HUES6 (cell line): ENCODE measurements around the gene CDCP2.
"Not testable (repeated sequence)": the region's sequence is repeated elsewhere in the genome, so short reads cannot be mapped to it uniquely, and the experiment has no call there.

Experiments
- H3K27ac ChIP-seq: 2 replicates; pipeline ENCODE4 v1.7.0; 2013; ENCODE audit warnings: low read depth, mild to moderate bottlenecking, low read length, inconsistent platforms
- H3K27me3 ChIP-seq: 2 replicates; pipeline ENCODE4 v1.6.1; 2013; ENCODE audit warnings: low read length; ENCODE audit not compliant: control insufficient read depth, insufficient read depth
- H3K36me3 ChIP-seq: 2 replicates; pipeline ENCODE4 v1.6.1; 2013; ENCODE audit warnings: low read length; ENCODE audit not compliant: control insufficient read depth, insufficient read depth
- H3K4me1 ChIP-seq: 2 replicates; pipeline ENCODE4 v1.6.1; 2013; ENCODE audit warnings: low read length; ENCODE audit not compliant: control insufficient read depth, insufficient read depth
- H3K4me3 ChIP-seq: 2 replicates; pipeline ENCODE4 v1.5.1; 2013; ENCODE audit warnings: low read depth, low read length
- H3K9ac ChIP-seq: one replicate; pipeline ENCODE4 v1.6.1; 2013; ENCODE audit warnings: mild to moderate bottlenecking, low read length
- H3K9me3 ChIP-seq: 2 replicates; pipeline ENCODE4 v1.6.1; 2013; ENCODE audit warnings: low read depth, low read length; ENCODE audit not compliant: control insufficient read depth, insufficient read depth

CDCP2 gene

DNA sequence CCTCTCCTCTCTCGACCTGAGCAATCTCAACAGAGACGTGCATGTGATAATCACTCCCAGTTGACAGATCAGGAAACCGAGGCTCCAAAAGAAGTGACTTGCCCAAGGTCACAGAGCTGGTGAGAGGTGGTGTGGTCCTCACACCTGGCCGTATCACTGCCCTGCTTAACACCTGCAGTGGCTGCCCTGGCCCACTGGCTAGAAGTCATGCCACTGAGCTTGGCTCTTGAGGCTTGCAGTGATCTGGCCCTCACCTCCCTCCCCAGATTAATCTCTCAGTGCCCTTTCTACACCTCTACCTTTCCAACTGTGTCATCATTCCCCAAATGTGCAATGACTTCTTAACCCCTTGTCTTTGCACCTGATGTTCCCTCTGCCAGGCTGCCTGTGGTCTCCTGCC, 38.8 kb downstream of the CDCP2 start:
- Histone ChIP-seq H3K9ac (no peak overlapping the region), H3K4me1 (peaks cover 7% of the 10 kb centered on the region; the same call in 1 of the 2 replicates), H3K27ac (no peak overlapping the region), H3K27me3 (no peaks in the 10 kb centered on the region), H3K4me3 (no peak overlapping the region), H3K9me3 (no peaks in the 10 kb centered on the region), H3K36me3 (no peaks in the 10 kb centered on the region)

DNA sequence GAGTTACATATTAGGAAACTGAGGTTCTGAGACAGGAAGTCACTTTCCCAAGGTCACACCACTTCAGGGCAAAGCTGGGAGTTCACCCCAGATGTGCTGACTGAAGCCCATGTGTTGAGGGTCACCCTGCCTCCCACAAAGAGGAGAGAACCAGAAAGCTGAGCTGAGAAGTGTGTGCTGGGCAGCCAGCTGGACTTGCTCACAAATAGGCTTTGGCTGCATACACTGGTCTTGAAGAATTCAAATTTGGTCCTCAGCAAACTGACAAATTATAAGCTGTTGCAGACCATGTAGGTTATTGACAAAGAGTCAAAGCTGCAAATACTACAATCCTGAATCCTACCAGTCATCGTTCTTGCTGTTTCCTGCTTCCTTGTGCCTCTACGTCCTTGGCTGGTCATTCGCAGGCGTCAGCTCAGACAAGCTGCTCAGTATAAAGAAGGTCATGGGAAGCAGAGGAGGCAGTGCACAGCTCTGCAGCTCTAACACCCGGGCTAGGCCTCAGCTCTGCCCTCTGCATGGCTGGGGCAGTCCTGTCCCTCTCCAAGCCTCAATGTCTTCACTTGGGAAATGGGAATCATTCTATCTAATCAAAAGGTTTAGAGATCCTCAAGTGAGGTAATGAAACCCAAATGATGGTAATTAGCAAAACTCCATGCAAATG, 40.0 kb downstream of the CDCP2 start:
- Histone ChIP-seq H3K36me3 (no peaks in the 10 kb centered on the region), H3K4me3 (no peak overlapping the region), H3K27ac (no peak overlapping the region), H3K27me3 (no peaks in the 10 kb centered on the region), H3K9ac (no peak overlapping the region), H3K9me3 (no peaks in the 10 kb centered on the region), H3K4me1 (peaks cover 3% of the 10 kb centered on the region; the same call in 1 of the 2 replicates)

DNA sequence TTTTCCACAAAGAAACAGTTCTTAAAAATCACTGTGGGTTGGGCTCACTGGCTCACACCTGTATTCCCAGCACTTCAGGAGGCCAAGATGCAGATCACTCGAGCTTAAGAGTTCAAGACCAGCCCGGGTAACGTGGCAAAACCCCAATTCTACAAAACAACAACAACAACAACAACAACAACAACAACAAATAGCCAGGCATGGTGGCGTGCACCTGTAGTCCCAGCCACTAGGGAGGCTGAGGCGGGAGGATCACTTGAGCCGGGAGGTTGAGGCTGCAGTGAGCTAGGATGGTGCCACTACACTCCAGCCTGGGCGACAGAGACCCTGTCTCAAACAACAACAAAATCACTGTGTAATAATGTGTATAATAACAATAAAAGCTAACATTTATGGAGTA, 40.8 kb downstream of the CDCP2 start:
- Histone ChIP-seq H3K36me3 (no peaks in the 10 kb centered on the region), H3K9me3 (no peaks in the 10 kb centered on the region), H3K27me3 (no peaks in the 10 kb centered on the region), H3K27ac (no peak overlapping the region), H3K4me1 (peaks cover 3% of the 10 kb centered on the region; the same call in 1 of the 2 replicates), H3K9ac (no peak overlapping the region), H3K4me3 (no peak overlapping the region)

DNA sequence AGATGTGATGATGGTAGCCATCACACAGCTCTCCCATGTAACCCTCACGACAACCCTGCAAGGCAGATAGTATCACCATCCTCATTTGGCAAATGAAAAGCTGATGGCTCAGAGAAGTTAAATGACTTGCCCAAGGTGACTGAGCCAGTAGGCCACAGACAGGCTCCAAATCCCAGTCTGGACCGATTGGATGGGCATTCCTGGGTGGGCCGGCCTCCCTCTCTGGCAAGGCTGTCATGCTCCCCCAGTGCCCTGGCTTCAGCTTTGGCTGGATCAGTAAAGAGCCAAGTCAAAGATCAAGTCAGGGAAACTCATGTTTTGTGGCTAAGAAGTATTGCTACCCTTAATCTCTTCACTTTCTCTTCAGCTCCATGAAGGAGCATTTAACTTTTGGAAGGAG, 41.2 kb downstream of the CDCP2 start:
- H3K36me3 ChIP-seq = no peaks in the 10 kb centered on the region
- no peaks in the 10 kb centered on the region for H3K27me3 ChIP-seq
- no peak overlapping the region for H3K4me3 ChIP-seq
- peaks cover under 1% of the 10 kb centered on the region; the same call in 1 of the 2 replicates for H3K4me1 ChIP-seq
- no peak overlapping the region for H3K27ac ChIP-seq
- no peak overlapping the region for H3K9ac ChIP-seq
- no peaks in the 10 kb centered on the region for H3K9me3 ChIP-seq

DNA sequence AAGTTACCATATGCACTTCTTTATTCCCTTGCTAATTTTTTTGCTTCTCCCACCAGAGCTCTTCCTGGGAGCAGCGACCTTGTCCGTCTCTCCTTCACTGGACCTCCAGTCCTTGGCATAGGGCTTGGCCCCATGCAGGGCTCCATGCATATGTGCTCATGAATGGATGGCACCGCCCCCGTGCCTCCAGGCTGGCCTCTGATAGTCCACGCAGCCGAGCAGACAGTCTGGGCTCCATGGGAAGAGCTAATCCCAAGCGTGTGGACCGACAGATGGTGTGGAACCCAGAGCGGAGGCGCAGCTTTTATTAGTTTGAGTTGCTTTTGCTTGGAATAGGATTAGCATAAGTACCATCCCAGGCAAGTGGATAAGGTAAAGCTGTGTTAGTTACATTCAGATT, 41.8 kb downstream of the CDCP2 start:
- Histone ChIP-seq H3K27me3 (no peaks in the 10 kb centered on the region), H3K4me3 (no peak overlapping the region), H3K27ac (no peak overlapping the region)

DNA sequence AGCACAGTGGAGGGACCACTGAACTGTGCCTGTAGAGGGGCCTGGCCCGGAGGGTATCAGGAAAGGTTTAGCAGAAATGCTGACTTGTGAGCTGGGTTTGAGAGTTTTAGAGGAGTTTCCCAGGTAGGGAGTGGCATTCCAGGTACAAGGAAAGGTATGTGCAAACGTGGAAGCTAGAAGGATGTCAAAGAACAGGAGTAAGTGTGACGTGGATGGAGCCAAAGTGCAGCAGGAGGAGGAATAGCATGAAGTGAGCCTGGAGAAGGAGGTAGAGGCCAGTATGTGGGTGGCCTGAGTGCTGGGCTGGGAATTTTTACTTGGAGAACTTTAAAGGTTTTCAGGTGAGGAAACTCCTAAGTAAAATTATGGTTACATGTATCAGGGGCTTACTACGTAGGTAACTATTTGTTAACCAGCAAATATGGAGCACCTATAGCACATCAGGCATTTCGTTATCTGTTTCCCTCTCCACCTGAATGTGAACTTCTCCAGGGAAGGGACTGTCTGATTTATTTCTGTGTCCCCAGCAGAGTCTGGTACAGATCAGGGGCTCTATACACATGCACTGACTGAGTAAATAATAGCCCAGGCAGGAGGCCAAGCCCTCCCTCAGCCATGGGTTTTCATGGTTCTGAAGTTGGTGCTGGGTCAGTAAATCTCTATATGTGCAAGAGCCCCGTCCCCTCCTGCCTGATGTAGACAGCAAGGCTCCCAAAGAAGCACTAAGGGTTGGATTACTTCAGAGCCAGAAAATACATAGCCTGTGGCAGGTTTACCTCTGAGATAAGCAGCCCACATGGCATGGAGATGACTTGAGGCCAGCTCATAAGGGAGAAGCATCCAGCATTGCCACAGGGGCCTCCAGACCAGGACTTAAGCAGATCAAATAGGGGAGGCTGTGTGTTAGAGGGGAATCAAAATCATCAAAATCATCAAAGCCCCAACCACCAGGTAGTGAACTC, 43.4 kb downstream of the CDCP2 start:
- Histone ChIP-seq H3K4me1 (no peaks in the 10 kb centered on the region), H3K36me3 (no peaks in the 10 kb centered on the region), H3K9me3 (no peaks in the 10 kb centered on the region), H3K27ac (no peak overlapping the region), H3K9ac (no peak overlapping the region), H3K27me3 (no peaks in the 10 kb centered on the region), H3K4me3 (no peak overlapping the region)

More for the DNA sequence above, 41.8 kb downstream of the CDCP2 start:
- H3K9ac ChIP-seq = no peak overlapping the region
- H3K4me1 ChIP-seq = no peaks in the 10 kb centered on the region
- H3K9me3 ChIP-seq = no peaks in the 10 kb centered on the region
- no peaks in the 10 kb centered on the region for H3K36me3 ChIP-seq

DNA sequence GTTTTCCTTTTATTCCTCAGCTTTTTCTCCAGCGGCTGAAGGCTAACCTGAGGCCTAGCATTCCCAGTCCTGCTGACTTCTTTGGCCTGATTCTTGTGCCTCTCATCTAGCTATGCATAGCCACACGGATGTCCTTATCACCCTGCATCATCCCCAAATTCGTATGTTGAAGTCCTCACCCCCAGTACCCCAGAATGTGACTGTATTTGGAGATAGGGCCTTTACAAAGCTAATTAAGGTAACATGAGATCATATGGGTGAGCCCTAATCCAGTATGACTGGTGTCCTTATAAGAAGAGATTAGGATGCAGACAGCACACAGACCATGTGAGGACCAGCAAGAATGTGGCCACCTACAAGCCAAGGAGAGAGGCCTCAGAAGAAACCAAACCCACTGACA, 44.6 kb downstream of the CDCP2 start:
- Histone ChIP-seq H3K36me3 (no peaks in the 10 kb centered on the region), H3K27ac (no peak overlapping the region), H3K9me3 (no peaks in the 10 kb centered on the region), H3K4me3 (no peak overlapping the region), H3K4me1 (no peaks in the 10 kb centered on the region), H3K9ac (no peak overlapping the region), H3K27me3 (no peaks in the 10 kb centered on the region)

DNA sequence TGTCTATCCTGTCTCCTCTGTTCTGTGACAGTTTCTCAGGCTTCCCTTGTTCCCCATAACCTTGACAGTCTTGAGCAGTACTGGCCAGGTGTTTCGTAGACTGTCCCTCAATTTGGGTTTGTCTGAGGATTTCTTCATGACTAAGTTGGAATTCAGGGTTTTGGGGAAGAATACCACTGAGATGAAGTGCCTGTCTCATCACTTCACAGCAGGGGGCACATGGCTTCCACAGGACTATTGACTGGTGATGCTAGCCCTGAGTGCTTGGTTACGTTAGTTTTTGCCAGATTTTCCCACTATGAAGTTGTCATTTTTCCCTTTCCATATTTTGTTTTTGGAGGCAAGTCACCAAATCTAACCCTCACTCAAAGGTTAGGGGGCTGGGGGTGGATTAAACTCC, 45.7 kb downstream of the CDCP2 start:
- no peaks in the 10 kb centered on the region for H3K4me1 ChIP-seq
- H3K27ac ChIP-seq = no peak overlapping the region
- H3K4me3 ChIP-seq = no peak overlapping the region
- no peaks in the 10 kb centered on the region for H3K9me3 ChIP-seq
- no peaks in the 10 kb centered on the region for H3K36me3 ChIP-seq
- H3K9ac ChIP-seq = no peak overlapping the region
- H3K27me3 ChIP-seq = no peaks in the 10 kb centered on the region

DNA sequence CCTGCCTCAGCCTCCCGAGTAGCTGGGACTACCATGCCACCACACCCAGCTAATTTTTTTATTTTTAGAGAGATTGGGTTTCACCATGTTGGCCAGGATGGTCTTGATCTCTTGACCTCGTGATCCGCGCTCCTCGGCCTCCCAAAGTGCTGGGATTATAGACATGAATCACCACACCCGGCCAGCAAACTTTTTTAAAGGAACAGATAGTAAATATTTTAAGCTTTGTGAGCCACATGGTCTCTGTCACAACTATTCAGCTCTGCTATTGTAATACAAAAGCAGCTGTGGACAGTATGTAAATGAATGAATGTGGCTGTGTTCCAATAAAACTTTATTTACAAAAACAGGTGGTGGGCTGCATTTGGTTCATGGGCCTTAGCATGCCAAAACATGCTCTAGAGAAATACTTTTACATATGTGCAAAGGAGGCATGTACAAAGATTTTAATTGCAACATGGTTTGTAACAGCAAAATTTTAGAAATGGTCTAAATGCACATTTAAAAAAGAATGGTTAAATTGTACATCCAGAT, 47.0 kb downstream of the CDCP2 start:
- Histone ChIP-seq H3K27ac (no peak overlapping the region), H3K27me3 (no peaks in the 10 kb centered on the region), H3K9me3 (no peaks in the 10 kb centered on the region), H3K4me3 (no peak overlapping the region), H3K36me3 (no peaks in the 10 kb centered on the region), H3K9ac (no peak overlapping the region), H3K4me1 (no peaks in the 10 kb centered on the region)

DNA sequence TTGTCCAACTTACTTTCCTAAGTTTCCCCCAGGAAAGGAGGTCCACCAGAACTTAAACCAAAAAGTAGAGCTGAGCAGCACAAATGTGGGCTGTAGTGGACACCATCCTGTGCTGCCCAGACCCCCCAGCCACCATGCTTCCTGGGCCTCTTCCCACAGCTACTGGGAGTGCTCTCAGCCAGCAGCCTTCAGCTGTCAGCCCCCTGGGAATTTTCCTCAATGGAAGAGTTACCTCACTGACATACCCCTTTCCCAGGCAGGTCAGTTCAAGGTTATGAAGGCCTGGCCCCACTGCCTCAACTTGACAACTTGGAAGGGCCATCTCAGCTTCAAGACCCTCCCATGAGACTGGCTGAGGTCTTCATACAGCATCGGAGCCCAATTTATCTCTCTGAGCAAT, 47.7 kb downstream of the CDCP2 start:
- H3K9me3 ChIP-seq = no peaks in the 10 kb centered on the region
- no peak overlapping the region for H3K4me3 ChIP-seq
- H3K27ac ChIP-seq = no peak overlapping the region
- no peaks in the 10 kb centered on the region for H3K4me1 ChIP-seq
- H3K9ac ChIP-seq = no peak overlapping the region
- no peaks in the 10 kb centered on the region for H3K36me3 ChIP-seq
- no peaks in the 10 kb centered on the region for H3K27me3 ChIP-seq

DNA sequence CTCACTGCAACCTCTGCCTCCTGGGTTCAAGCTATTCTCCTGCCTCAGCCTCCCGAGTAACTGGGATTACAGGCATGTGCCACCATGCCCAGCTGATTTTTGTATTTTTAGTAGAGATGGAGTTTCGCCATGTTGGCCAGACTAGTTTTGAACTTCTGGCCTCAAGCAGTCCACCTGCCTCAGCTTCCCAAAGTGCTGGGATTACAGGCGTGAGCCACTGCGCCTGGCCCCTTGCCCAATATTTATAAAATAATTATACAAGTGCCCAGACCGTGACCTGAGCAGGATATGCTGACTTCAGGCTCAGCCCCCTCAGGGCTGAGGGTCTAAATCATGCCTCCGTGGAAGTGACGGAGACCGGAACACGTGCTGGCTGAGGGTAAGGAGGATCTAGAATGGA, 48.2 kb downstream of the CDCP2 start:
- not testable (repeated sequence) for H3K36me3 ChIP-seq, H3K4me1 ChIP-seq, H3K4me3 ChIP-seq, H3K27me3 ChIP-seq, H3K9me3 ChIP-seq, H3K9ac ChIP-seq, H3K27ac ChIP-seq
